ENCODE data around the gene FBXL17. TPM values are rescaled to one million over a fixed set of nuclear protein-coding genes. Genes with fewer than 3 reads are reported as not detected.

The FBXL17 gene
- total RNA-seq, 1 donor from 2014 or later: 22.4 TPM

GRCh38 chr5:107876906-107877305, 505.0 kb downstream of the FBXL17 start:
- Histone ChIP-seq H3K4me3 (ENCODE audit: low read length in 3 of 3) (no peak overlapping the region), H3K27me3 (ENCODE audit: control insufficient read depth in 3 of 3, insufficient read depth in 3 of 3, low read length in 3 of 3) (no peaks in the 10 kb centered on the region), H3K9ac (ENCODE audit: low read depth in 1 of 3, low read length in 3 of 3) (no peak overlapping the region), H3K36me3 (ENCODE audit: control insufficient read depth in 3 of 3, insufficient read depth in 3 of 3, low read length in 3 of 3) (peaks cover 0 to 3% (median 0%) of the 10 kb centered on the region in 3 donors), H3K27ac (ENCODE audit: low read depth, low read length) (no peak overlapping the region), H3K9me3 (ENCODE audit: control insufficient read depth in 3 of 3, low read length in 3 of 3) (no peaks in the 10 kb centered on the region), H3K4me1 (ENCODE audit: control insufficient read depth in 3 of 3, insufficient read depth in 3 of 3, low read length in 3 of 3) (no peaks in the 10 kb centered on the region)

GRCh38 chr5:107876261-107876660, 505.6 kb downstream of the FBXL17 start:
- Histone ChIP-seq H3K27ac (ENCODE audit: low read depth, low read length) (no peak overlapping the region), H3K27me3 (ENCODE audit: control insufficient read depth in 3 of 3, insufficient read depth in 3 of 3, low read length in 3 of 3) (no peaks in the 10 kb centered on the region), H3K9ac (ENCODE audit: low read depth in 1 of 3, low read length in 3 of 3) (no peak overlapping the region), H3K9me3 (ENCODE audit: control insufficient read depth in 3 of 3, low read length in 3 of 3) (no peaks in the 10 kb centered on the region), H3K4me3 (ENCODE audit: low read length in 3 of 3) (no peak overlapping the region), H3K4me1 (ENCODE audit: control insufficient read depth in 3 of 3, insufficient read depth in 3 of 3, low read length in 3 of 3) (no peaks in the 10 kb centered on the region), H3K36me3 (ENCODE audit: control insufficient read depth in 3 of 3, insufficient read depth in 3 of 3, low read length in 3 of 3) (peaks cover 0 to 3% (median 0%) of the 10 kb centered on the region in 3 donors)

- Histone ChIP-seq H3K4me1 (ENCODE audit: control insufficient read depth in 3 of 3, insufficient read depth in 3 of 3, low read length in 3 of 3) (no peaks in the 10 kb centered on the region), H3K9ac (ENCODE audit: low read depth in 1 of 3, low read length in 3 of 3) (no peak overlapping the region), H3K27me3 (ENCODE audit: control insufficient read depth in 3 of 3, insufficient read depth in 3 of 3, low read length in 3 of 3) (no peaks in the 10 kb centered on the region), H3K4me3 (ENCODE audit: low read length in 3 of 3) (no peak overlapping the region), H3K27ac (ENCODE audit: low read depth, low read length) (no peak overlapping the region), H3K9me3 (ENCODE audit: control insufficient read depth in 3 of 3, low read length in 3 of 3) (no peaks in the 10 kb centered on the region), H3K36me3 (ENCODE audit: control insufficient read depth in 3 of 3, insufficient read depth in 3 of 3, low read length in 3 of 3) (peaks cover 0 to 3% (median 0%) of the 10 kb centered on the region in 3 donors)
Measured at GRCh38 chr5:107875833-107876232, 506.1 kb downstream of the FBXL17 start.

GRCh38 chr5:107874795-107875194, 507.1 kb downstream of the FBXL17 start:
- Histone ChIP-seq H3K9me3 (ENCODE audit: control insufficient read depth in 3 of 3, low read length in 3 of 3) (no peaks in the 10 kb centered on the region), H3K36me3 (ENCODE audit: control insufficient read depth in 3 of 3, insufficient read depth in 3 of 3, low read length in 3 of 3) (peaks cover 0 to 3% (median 0%) of the 10 kb centered on the region in 3 donors), H3K27ac (ENCODE audit: low read depth, low read length) (no peak overlapping the region), H3K4me1 (ENCODE audit: control insufficient read depth in 3 of 3, insufficient read depth in 3 of 3, low read length in 3 of 3) (no peaks in the 10 kb centered on the region), H3K9ac (ENCODE audit: low read depth in 1 of 3, low read length in 3 of 3) (no peak overlapping the region), H3K27me3 (ENCODE audit: control insufficient read depth in 3 of 3, insufficient read depth in 3 of 3, low read length in 3 of 3) (no peaks in the 10 kb centered on the region), H3K4me3 (ENCODE audit: low read length in 3 of 3) (no peak overlapping the region)

GRCh38 chr5:107873877-107874276, 508.0 kb downstream of the FBXL17 start:
- no peaks in the 10 kb centered on the region for H3K27me3 ChIP-seq (ENCODE audit: control insufficient read depth in 3 of 3, insufficient read depth in 3 of 3, low read length in 3 of 3)
- H3K4me1 ChIP-seq (ENCODE audit: control insufficient read depth in 3 of 3, insufficient read depth in 3 of 3, low read length in 3 of 3): no peaks in the 10 kb centered on the region
- H3K27ac ChIP-seq (ENCODE audit: low read depth, low read length): no peak overlapping the region
- H3K9ac ChIP-seq (ENCODE audit: low read depth in 1 of 3, low read length in 3 of 3): no peak overlapping the region
- H3K9me3 ChIP-seq (ENCODE audit: control insufficient read depth in 3 of 3, low read length in 3 of 3): no peaks in the 10 kb centered on the region
- H3K36me3 ChIP-seq (ENCODE audit: control insufficient read depth in 3 of 3, insufficient read depth in 3 of 3, low read length in 3 of 3): no peaks in the 10 kb centered on the region
- H3K4me3 ChIP-seq (ENCODE audit: low read length in 3 of 3): no peak overlapping the region

GRCh38 chr5:107871023-107871422, 510.9 kb downstream of the FBXL17 start:
- Histone ChIP-seq H3K27me3 (ENCODE audit: control insufficient read depth in 3 of 3, insufficient read depth in 3 of 3, low read length in 3 of 3) (no peaks in the 10 kb centered on the region), H3K4me3 (ENCODE audit: low read length in 3 of 3) (no peak overlapping the region), H3K27ac (ENCODE audit: low read depth, low read length) (no peak overlapping the region), H3K36me3 (ENCODE audit: control insufficient read depth in 3 of 3, insufficient read depth in 3 of 3, low read length in 3 of 3) (no peaks in the 10 kb centered on the region), H3K9me3 (ENCODE audit: control insufficient read depth in 3 of 3, low read length in 3 of 3) (no peaks in the 10 kb centered on the region), H3K9ac (ENCODE audit: low read depth in 1 of 3, low read length in 3 of 3) (no peak overlapping the region), H3K4me1 (ENCODE audit: control insufficient read depth in 3 of 3, insufficient read depth in 3 of 3, low read length in 3 of 3) (no peaks in the 10 kb centered on the region)

GRCh38 chr5:107869438-107870115, 512.3 kb downstream of the FBXL17 start:
- H3K9ac ChIP-seq (ENCODE audit: low read depth in 1 of 3, low read length in 3 of 3): no peak overlapping the region
- H3K4me1 ChIP-seq (ENCODE audit: control insufficient read depth in 3 of 3, insufficient read depth in 3 of 3, low read length in 3 of 3): no peaks in the 10 kb centered on the region
- H3K27me3 ChIP-seq (ENCODE audit: control insufficient read depth in 3 of 3, insufficient read depth in 3 of 3, low read length in 3 of 3): no peaks in the 10 kb centered on the region
- no peak overlapping the region for H3K27ac ChIP-seq (ENCODE audit: low read depth, low read length)
- H3K36me3 ChIP-seq (ENCODE audit: control insufficient read depth in 3 of 3, insufficient read depth in 3 of 3, low read length in 3 of 3): no peaks in the 10 kb centered on the region
- no peaks in the 10 kb centered on the region for H3K9me3 ChIP-seq (ENCODE audit: control insufficient read depth in 3 of 3, low read length in 3 of 3)
- no peak overlapping the region for H3K4me3 ChIP-seq (ENCODE audit: low read length in 3 of 3)

GRCh38 chr5:107868650-107869409, 513.1 kb downstream of the FBXL17 start:
- Histone ChIP-seq H3K9ac (ENCODE audit: low read depth in 1 of 3, low read length in 3 of 3) (no peak overlapping the region), H3K27ac (ENCODE audit: low read depth, low read length) (no peak overlapping the region), H3K4me1 (ENCODE audit: control insufficient read depth in 3 of 3, insufficient read depth in 3 of 3, low read length in 3 of 3) (no peaks in the 10 kb centered on the region), H3K9me3 (ENCODE audit: control insufficient read depth in 3 of 3, low read length in 3 of 3) (no peaks in the 10 kb centered on the region), H3K4me3 (ENCODE audit: low read length in 3 of 3) (no peak overlapping the region), H3K27me3 (ENCODE audit: control insufficient read depth in 3 of 3, insufficient read depth in 3 of 3, low read length in 3 of 3) (no peaks in the 10 kb centered on the region), H3K36me3 (ENCODE audit: control insufficient read depth in 3 of 3, insufficient read depth in 3 of 3, low read length in 3 of 3) (no peaks in the 10 kb centered on the region)

- no peak overlapping the region for H3K4me3 ChIP-seq (ENCODE audit: low read length in 3 of 3)
- H3K9me3 ChIP-seq (ENCODE audit: control insufficient read depth in 3 of 3, low read length in 3 of 3): no peaks in the 10 kb centered on the region
- no peak overlapping the region for H3K27ac ChIP-seq (ENCODE audit: low read depth, low read length)
- H3K27me3 ChIP-seq (ENCODE audit: control insufficient read depth in 3 of 3, insufficient read depth in 3 of 3, low read length in 3 of 3): no peaks in the 10 kb centered on the region
- H3K36me3 ChIP-seq (ENCODE audit: control insufficient read depth in 3 of 3, insufficient read depth in 3 of 3, low read length in 3 of 3): no peaks in the 10 kb centered on the region
- no peak overlapping the region for H3K9ac ChIP-seq (ENCODE audit: low read depth in 1 of 3, low read length in 3 of 3)
- no peaks in the 10 kb centered on the region for H3K4me1 ChIP-seq (ENCODE audit: control insufficient read depth in 3 of 3, insufficient read depth in 3 of 3, low read length in 3 of 3)
Measured at GRCh38 chr5:107867266-107867665, 514.6 kb downstream of the FBXL17 start.

GRCh38 chr5:107864793-107865192, 517.1 kb downstream of the FBXL17 start:
- no peak overlapping the region for H3K9ac ChIP-seq (ENCODE audit: low read depth in 1 of 3, low read length in 3 of 3)
- H3K36me3 ChIP-seq (ENCODE audit: control insufficient read depth in 3 of 3, insufficient read depth in 3 of 3, low read length in 3 of 3): peaks cover 0 to 4% (median 4%) of the 10 kb centered on the region in 3 donors
- H3K27me3 ChIP-seq (ENCODE audit: control insufficient read depth in 3 of 3, insufficient read depth in 3 of 3, low read length in 3 of 3): no peaks in the 10 kb centered on the region
- H3K4me3 ChIP-seq (ENCODE audit: low read length in 3 of 3): no peak overlapping the region
- H3K4me1 ChIP-seq (ENCODE audit: control insufficient read depth in 3 of 3, insufficient read depth in 3 of 3, low read length in 3 of 3): no peaks in the 10 kb centered on the region
- no peaks in the 10 kb centered on the region for H3K9me3 ChIP-seq (ENCODE audit: control insufficient read depth in 3 of 3, low read length in 3 of 3)
- H3K27ac ChIP-seq (ENCODE audit: low read depth, low read length): no peak overlapping the region
